ENCODE measurements around the gene TRAPPC3. TPM values are rescaled to one million over a fixed set of nuclear protein-coding genes. Genes with fewer than 3 reads are reported as not detected.
A peak's percentile ranks its signal among the peaks of the same experiment; 100 is the strongest.

TRAPPC3 gene
- total RNA-seq, 4 donors from 2014 or later = 54.6 to 165 (median 105) TPM

- DNase-seq = no peak
- WGBS, 2 donors (ENCODE audit: low coverage in 1 of 2) = 67 to 87% methylated on average over 1 to 3 of the region's 3 CpGs
- Histone ChIP-seq H3K4me3 (no peak overlapping the region), H3K27ac (peak overlapping the region in 1 of 4 donors; percentile 48), H3K36me3 (peaks cover 0 to 22% (median 8%) of the 10 kb centered on the region in 4 donors), H3K9me3 (no peaks in the 10 kb centered on the region), H3K27me3 (no peaks in the 10 kb centered on the region), H3K4me1 (peaks cover 6 to 55% (median 23%) of the 10 kb centered on the region in 4 donors)
- in situ Hi-C loops (cut with MboI; ENCODE audit: low pct_ligation_motif_present in 1 of 4, low pct_unique_long_range_greater_than_20kb in 1 of 4, low sequenced_read_pairs in 3 of 4) = no loop called here
- intact Hi-C loops (cut with DNase I; ENCODE audit: low total_unique reads) = no loop called here
- no peak for TF ChIP-seq CTCF (IDR thresholded peaks at IDR 0.05)
- no peak for TF ChIP-seq POLR2A (IDR thresholded peaks at IDR 0.05)
- no peak for TF ChIP-seq EP300 (IDR thresholded peaks at IDR 0.05; ENCODE audit: low read depth)
- TF ChIP-seq POLR2AphosphoS5 (IDR thresholded peaks at IDR 0.05) = no peak
These were observed 11.5 kb downstream of the TRAPPC3 start for GRCh38 chr1:36137776-36138175.

- Histone ChIP-seq H3K9me3 (no peaks in the 10 kb centered on the region), H3K4me1 (peaks cover 4 to 49% (median 20%) of the 10 kb centered on the region in 4 donors), H3K36me3 (peaks cover 0 to 22% (median 8%) of the 10 kb centered on the region in 4 donors), H3K27ac (peak overlapping the region; percentile 48 to 70 (median 62)), H3K4me3 (no peak overlapping the region), H3K27me3 (no peaks in the 10 kb centered on the region)
- in situ Hi-C loops (cut with MboI; ENCODE audit: low pct_ligation_motif_present in 1 of 4, low pct_unique_long_range_greater_than_20kb in 1 of 4, low sequenced_read_pairs in 3 of 4) = no loop called here
- DNase-seq = no peak
- WGBS, 2 donors (ENCODE audit: low coverage in 1 of 2) = 60 to 68% methylated on average over 3 to 5 of the region's 5 CpGs
- intact Hi-C loops (cut with DNase I; ENCODE audit: low total_unique reads) = no loop called here
- TF ChIP-seq CTCF (IDR thresholded peaks at IDR 0.05) (no peak), EP300 (IDR thresholded peaks at IDR 0.05; ENCODE audit: low read depth) (no peak), POLR2AphosphoS5 (IDR thresholded peaks at IDR 0.05) (no peak), POLR2A (IDR thresholded peaks at IDR 0.05) (no peak)
These were observed 12.1 kb downstream of the TRAPPC3 start for GRCh38 chr1:36137226-36137625.

GRCh38 chr1:36136535-36136934, 12.8 kb downstream of the TRAPPC3 start:
- Histone ChIP-seq H3K4me3 (no peak overlapping the region), H3K4me1 (peaks cover 0 to 43% (median 16%) of the 10 kb centered on the region in 4 donors), H3K9me3 (no peaks in the 10 kb centered on the region), H3K27me3 (no peaks in the 10 kb centered on the region), H3K36me3 (peaks cover 0 to 22% (median 8%) of the 10 kb centered on the region in 4 donors), H3K27ac (peak overlapping the region; percentile 48 to 70 (median 62))
- whole genome bisulfite sequencing, 2 donors (ENCODE audit: low coverage in 1 of 2) = 0 to 63% methylated on average over 1 of the region's 1 CpG
- DNase-seq = no peak
- TF ChIP-seq POLR2AphosphoS5 (IDR thresholded peaks at IDR 0.05) (peak in 1 of 3 donors; percentile 46), CTCF (IDR thresholded peaks at IDR 0.05) (no peak), POLR2A (IDR thresholded peaks at IDR 0.05) (no peak), EP300 (IDR thresholded peaks at IDR 0.05; ENCODE audit: low read depth) (peak; percentile 32)
- in situ Hi-C loops (cut with MboI; ENCODE audit: low pct_ligation_motif_present in 1 of 4, low pct_unique_long_range_greater_than_20kb in 1 of 4, low sequenced_read_pairs in 3 of 4) (no loop called here), intact Hi-C loops (cut with DNase I; ENCODE audit: low total_unique reads) (no loop called here)

- H3K27ac ChIP-seq = peak overlapping the region; percentile 48 to 70 (median 62)
- intact Hi-C loops (cut with DNase I; ENCODE audit: low total_unique reads) = loop anchor here (2.0 kb wide), 1 partner anchor 37 kb away; no protein-coding TSS in a partner anchor
- H3K4me3 ChIP-seq = no peak overlapping the region
- no peaks in the 10 kb centered on the region for H3K27me3 ChIP-seq
- TF ChIP-seq CTCF (IDR thresholded peaks at IDR 0.05) = no peak
- no peak for TF ChIP-seq POLR2AphosphoS5 (IDR thresholded peaks at IDR 0.05)
- TF ChIP-seq EP300 (IDR thresholded peaks at IDR 0.05; ENCODE audit: low read depth) = no peak
- no peak for TF ChIP-seq POLR2A (IDR thresholded peaks at IDR 0.05)
- peaks cover 0 to 22% (median 8%) of the 10 kb centered on the region in 4 donors for H3K36me3 ChIP-seq
- no peak for DNase-seq
- peaks cover 0 to 41% (median 16%) of the 10 kb centered on the region in 4 donors for H3K4me1 ChIP-seq
- no peaks in the 10 kb centered on the region for H3K9me3 ChIP-seq
- in situ Hi-C loops (cut with MboI; ENCODE audit: low pct_ligation_motif_present in 1 of 4, low pct_unique_long_range_greater_than_20kb in 1 of 4, low sequenced_read_pairs in 3 of 4) = no loop called here
These were observed 13.5 kb downstream of the TRAPPC3 start for GRCh38 chr1:36135796-36136195.

Measured in transverse colon (tissue), 4 donors.